HG02973 (cell line): ENCODE measurements around the gene SH3BGR.

Source experiments
- ATAC-seq: cut with Tn5 transposase; IDR thresholded peaks from one replicate; pipeline ENCODE4 v1.9.1; 2021; ENCODE audit warnings: moderate library complexity; ENCODE audit not compliant: unreplicated experiment

The SH3BGR gene

GRCh38 chr21:39511102-39511501, 59.3 kb downstream of the SH3BGR start:
- ATAC-seq = no peak

GRCh38 chr21:39513735-39514134, 62.0 kb downstream of the SH3BGR start:
- ATAC-seq = no peak

GRCh38 chr21:39515684-39516472, 64.1 kb downstream of the SH3BGR start:
- no peak for ATAC-seq

GRCh38 chr21:39518055-39518846, 66.5 kb downstream of the SH3BGR start:
- ATAC-seq = no peak

- no peak for ATAC-seq
Measured at GRCh38 chr21:39518847-39519210, 67.1 kb downstream of the SH3BGR start.

DNA sequence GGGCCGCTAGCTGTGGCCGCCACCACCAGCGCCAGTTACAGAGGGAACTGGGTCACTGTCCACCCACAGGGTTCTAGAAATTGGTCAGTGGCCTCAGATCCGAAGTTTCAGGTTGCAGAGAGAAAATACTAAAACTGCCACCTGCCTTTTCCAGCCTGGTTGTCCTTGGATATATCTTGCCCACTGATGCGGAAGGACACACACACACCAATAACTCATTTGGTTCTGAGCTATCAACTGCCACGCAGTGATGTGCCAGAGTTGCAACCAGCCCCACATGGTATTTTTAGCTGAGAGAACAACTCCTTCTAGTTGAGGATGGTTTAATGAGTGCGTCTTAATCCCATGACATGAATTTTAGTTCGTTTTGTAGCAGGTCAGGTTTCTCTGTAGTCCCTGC, 68.1 kb downstream of the SH3BGR start:
- no peak for ATAC-seq

- ATAC-seq = no peak
Measured at GRCh38 chr21:39523399-39523798, 71.6 kb downstream of the SH3BGR start.

- ATAC-seq = no peak
Measured at GRCh38 chr21:39523915-39524314, 72.1 kb downstream of the SH3BGR start.

DNA sequence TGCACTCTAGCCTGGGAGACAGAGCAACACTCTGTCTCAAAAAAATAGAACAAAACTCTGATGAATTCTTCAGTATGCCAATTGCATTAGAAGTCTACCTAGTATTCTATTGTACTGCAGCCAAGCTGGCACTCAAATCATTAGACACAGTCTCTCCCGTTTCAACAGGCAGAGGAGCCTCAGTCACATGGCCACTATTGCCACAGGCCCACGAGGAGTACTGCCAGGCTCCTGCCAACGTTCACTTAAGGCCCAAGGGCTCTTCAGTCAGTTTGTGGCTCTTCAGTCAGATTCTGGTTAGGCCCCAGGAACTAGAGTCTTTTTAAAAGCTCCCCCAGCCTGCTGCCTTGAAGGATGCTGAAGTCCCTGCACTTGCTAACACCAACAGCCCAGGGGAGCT, 73.4 kb downstream of the SH3BGR start:
- ATAC-seq = no peak

DNA sequence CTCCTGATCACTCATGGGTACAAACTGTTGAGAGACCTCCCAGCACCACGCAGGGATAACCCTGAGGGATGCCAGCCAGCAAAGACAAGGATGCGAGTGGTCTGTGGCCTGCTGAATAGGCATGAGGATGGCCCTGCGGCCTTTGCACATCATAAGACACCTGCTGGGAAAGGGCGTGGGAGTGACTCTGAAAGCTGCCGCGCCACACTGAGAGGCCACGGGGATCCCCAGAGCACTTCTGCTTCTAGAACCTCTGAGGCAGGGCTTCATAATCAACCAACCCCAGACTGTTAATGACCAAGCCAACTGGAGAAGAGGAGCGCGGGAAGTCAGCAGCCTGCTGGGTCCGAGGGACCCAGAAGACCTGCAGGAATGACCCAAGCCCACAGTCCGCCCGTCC, 73.8 kb downstream of the SH3BGR start:
- ATAC-seq = no peak

- no peak for ATAC-seq
Measured at GRCh38 chr21:39527067-39527595, 75.4 kb downstream of the SH3BGR start.

DNA sequence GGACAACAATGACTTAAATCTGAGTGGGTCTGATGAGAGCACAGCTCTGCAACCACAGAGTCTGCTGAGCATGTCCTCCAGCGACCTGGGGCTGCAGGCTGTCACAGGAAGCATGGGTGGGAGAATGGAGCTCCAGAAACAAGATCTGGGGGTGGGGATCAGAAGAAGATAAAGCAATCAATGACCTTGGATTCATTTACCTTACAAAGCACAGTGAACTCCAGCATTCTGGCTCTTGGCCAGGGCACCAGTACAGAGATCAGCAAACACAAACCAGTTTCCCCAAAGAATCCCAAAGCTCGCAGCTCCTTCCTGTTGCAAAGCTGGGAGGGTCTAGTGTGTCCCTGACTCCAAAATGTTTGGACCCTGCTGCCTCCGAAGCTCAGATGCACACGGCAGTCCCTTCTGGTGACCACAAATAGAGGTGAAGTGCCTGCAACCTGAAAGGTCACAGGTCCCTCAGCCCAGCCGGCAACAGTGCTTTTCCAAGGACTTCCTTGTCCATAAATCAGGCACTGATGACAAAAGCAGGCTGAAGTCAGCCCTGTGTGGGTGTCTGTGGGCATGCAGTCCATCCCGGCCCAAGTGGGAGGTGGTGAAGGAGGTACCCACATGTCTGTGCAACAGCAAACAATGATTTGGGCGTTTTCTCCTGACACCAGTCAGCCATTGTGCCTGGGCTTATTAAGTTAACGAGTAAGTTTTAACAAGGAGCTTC, 76.1 kb downstream of the SH3BGR start:
- no peak for ATAC-seq

DNA sequence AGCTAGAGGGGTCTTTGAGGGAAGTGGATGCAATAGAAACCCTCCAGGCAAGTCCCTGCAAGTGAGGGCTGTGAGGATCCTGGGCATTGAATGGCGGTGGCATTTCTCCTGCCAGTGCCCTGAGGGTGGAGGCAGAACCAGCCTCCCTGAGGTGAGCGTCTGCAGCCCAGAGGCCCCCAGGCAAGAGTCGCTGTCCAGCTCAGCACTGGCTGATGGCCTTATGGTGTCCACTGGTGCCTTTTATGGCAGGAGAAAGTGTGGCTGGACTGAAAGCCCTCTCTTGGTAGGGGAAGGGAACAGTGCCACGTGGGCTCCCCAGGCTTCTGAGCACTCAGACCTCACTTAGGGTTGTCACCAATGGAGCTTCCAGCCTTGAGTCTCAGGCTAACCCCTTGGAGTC, 77.3 kb downstream of the SH3BGR start:
- ATAC-seq = no peak

DNA sequence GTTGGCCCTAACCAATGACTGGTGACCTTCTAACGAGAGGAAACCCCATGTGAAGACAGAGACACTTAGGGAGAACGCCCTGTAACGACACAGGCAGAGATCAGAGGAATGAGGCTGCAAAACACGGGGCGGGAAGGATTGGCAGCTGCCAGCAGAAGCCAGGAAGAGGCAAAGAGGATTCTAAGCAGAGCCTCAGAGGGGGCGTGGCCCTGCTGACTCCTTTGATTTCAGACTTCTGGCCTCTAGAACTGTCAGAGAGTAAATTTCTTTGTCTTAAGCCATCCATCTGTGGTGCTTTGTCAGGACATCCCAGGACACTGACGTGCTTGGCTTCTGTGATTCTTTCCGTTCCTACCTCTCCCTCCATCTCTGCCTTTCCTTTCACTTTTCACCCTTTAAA, 79.3 kb downstream of the SH3BGR start:
- ATAC-seq = no peak

DNA sequence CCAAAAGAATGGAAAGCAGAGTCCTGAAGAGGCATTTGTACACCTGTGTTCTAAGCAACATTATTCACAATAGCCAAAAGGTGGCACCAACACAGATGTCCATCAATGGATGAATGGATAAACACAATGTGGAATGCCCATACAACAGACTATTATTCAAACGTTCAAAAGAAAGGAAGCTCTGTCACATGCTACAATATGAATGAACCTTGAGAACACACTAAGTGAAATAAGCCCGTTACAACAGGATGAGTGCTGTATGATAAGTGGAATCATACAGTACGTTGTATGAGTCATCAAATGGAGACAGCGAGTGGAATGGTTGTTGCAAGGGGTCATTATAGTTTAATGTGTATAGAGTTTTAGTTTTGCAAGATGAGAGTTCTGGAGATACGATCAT, 80.1 kb downstream of the SH3BGR start:
- no peak for ATAC-seq

- ATAC-seq = no peak
Measured at GRCh38 chr21:39533545-39534380, 82.0 kb downstream of the SH3BGR start.

GRCh38 chr21:39535646-39536437, 84.1 kb downstream of the SH3BGR start:
- no peak for ATAC-seq

DNA sequence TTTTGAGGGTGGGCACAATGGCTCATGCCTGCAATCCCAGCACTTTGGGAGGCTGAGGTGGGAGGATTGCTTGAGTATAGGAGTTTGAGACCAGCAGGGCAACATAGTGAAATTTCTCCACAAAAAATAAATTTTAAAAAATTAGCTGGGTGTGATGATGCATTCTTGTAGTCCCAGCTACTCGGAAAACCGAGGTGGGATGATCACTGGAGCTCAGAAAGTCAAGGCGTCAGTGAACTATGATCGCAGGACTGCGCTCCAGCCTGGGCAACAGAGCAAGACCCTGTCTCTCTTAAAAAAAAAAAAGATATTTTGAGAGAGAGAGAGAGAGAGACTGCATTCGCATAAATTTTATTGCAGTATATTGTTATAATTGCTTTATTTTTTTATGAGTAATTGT, 85.1 kb downstream of the SH3BGR start:
- ATAC-seq = no peak

- ATAC-seq = no peak
Measured at GRCh38 chr21:39537571-39537970, 85.8 kb downstream of the SH3BGR start.
